GM23248 (cell line): ENCODE data around the gene GALNT5.

Experiments
- EZH2 ChIP-seq: fragments of 200-600 bp; sonication (generic); IDR thresholded peaks from 2 replicates; pipeline ENCODE4 v1.6.1; 2018; ENCODE audit warnings: antibody characterized with exemption, mild to moderate bottlenecking; ENCODE audit not compliant: insufficient read depth, poor library complexity, severe bottlenecking
- EZH2phosphoT487 ChIP-seq: fragments of 200-600 bp; sonication (generic); IDR thresholded peaks from 2 replicates; pipeline ENCODE4 v1.6.1; 2018; ENCODE audit warnings: antibody characterized with exemption, moderate library complexity, mild to moderate bottlenecking, low read depth; ENCODE audit not compliant: insufficient read depth

DNA sequence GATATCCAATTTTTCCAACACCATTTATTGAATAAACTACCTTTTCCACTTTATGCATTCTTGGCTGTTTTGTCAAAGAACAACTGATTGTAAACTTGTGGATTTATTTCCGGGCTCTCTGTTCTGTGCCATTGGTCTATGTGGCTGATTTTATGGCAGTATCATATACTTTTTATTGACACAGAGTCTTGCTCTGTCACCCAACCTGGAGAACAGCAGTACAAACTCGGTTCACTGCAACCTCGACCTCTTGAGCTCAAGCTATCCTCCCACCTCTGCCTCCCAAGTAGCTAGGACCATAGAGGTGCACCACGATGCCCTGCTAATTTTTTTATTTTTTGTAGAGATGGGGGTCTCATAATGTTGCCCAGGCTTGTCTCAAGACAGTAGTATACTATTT lies 6.7 kb upstream of the GALNT5 start:
- no peak for TF ChIP-seq EZH2phosphoT487
- no peak for TF ChIP-seq EZH2
